ENCODE measurements around the gene USP32. TPM values are rescaled to one million over a fixed set of nuclear protein-coding genes. Genes with fewer than 3 reads are reported as not detected.
"Not testable (repeated sequence)": the region's sequence is repeated elsewhere in the genome, so short reads cannot be mapped to it uniquely, and the experiment has no call there.

USP32 gene
- total and polyA plus RNA-seq, 7 experiments from 2014 or later, result 6.6 to 58.1 (median 35.2) TPM

DNA sequence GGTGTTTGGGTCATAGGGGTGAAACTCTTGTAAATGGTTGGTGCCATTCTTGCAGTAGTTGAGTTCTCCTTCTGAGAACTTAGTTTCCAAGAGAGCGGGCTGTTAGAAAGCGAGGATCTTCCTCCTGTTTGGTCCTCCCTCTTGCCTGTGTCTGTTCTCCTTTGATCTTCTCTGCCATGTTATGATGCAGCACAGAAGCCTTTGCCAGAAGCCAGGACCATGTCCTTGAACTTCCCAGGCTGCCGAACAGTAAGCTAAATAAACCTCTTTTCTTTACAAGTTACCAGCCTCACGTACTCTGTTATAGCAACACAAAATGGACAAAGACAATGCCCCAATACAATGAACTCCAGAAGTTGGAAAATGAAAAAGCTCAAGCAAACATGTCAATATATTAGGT lies 201.9 kb downstream of the USP32 start:
- H3K27me3 ChIP-seq (ENCODE audit: control insufficient read depth in 2 of 2, insufficient read depth in 2 of 2, low read length in 2 of 2); intact Hi-C loops (cut with micrococcal nuclease); H3K4me3 Mint-ChIP-seq; ATAC-seq; H3K9me3 Mint-ChIP-seq; H3K4me3 ChIP-seq (ENCODE audit: low read length); H3K4me1 Mint-ChIP-seq; H3K4me1 ChIP-seq (ENCODE audit: control insufficient read depth in 2 of 2, insufficient read depth in 2 of 2, low read length in 2 of 2); CTCF ChIA-PET; H3K27me3 Mint-ChIP-seq; DNase-seq; H3K27ac ChIP-seq (ENCODE audit: low read depth, low read length); POLR2A ChIA-PET; H3K9me3 ChIP-seq (ENCODE audit: control insufficient read depth in 2 of 3, low read length in 3 of 3): not testable (repeated sequence)
- peak overlapping the region in 1 of 9 donors; percentile 31 for H3K27ac Mint-ChIP-seq
- H3K36me3 Mint-ChIP-seq, result peaks cover 12 to 64% (median 26%) of the 10 kb centered on the region in 5 donors
- H3K36me3 ChIP-seq (ENCODE audit: control insufficient read depth in 2 of 3, insufficient read depth in 3 of 3, low read length in 3 of 3), result peaks cover 4 to 39% (median 4%) of the 10 kb centered on the region in 3 experiments

DNA sequence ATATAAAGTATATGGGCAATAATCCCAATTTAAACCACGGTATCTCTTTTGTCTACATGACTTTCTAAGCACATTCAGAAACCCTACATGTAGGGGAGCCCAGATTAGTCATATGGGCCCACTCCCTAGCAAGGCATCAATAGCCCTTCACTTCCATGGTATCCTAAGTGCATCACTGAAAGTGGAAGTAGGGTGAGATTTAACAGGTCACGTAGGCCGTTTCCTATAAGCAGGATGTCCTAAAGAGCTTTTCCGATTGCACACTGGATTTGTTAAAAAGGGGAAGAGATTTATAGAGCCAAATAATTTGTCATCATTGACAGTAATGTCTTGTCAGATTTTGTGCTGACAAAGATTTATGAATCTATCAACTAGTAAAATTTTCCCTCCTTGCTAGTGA lies 203.2 kb downstream of the USP32 start:
- DNase-seq, result no peak
- Histone ChIP-seq H3K4me3 (ENCODE audit: low read length) (no peak overlapping the region), H3K36me3 (ENCODE audit: control insufficient read depth in 2 of 3, insufficient read depth in 3 of 3, low read length in 3 of 3) (peaks cover 3 to 43% (median 4%) of the 10 kb centered on the region in 3 experiments), H3K9me3 (ENCODE audit: control insufficient read depth in 2 of 3, low read length in 3 of 3) (no peaks in the 10 kb centered on the region), H3K27ac (ENCODE audit: low read depth, low read length) (no peak overlapping the region), H3K27me3 (ENCODE audit: control insufficient read depth in 2 of 2, insufficient read depth in 2 of 2, low read length in 2 of 2) (no peaks in the 10 kb centered on the region), H3K4me1 (ENCODE audit: control insufficient read depth in 2 of 2, insufficient read depth in 2 of 2, low read length in 2 of 2) (no peaks in the 10 kb centered on the region)
- Mint-ChIP-seq H3K4me3 (no peak overlapping the region), H3K36me3 (peaks cover 4 to 51% (median 21%) of the 10 kb centered on the region in 5 donors), H3K9me3 (no peaks in the 10 kb centered on the region), H3K27ac (peak overlapping the region in 1 of 9 donors; percentile 19), H3K4me1 (peaks cover 0 to 6% (median 0%) of the 10 kb centered on the region in 7 donors), H3K27me3 (no peaks in the 10 kb centered on the region)
- CTCF ChIA-PET, result no interaction called here
- POLR2A ChIA-PET, result no interaction called here
- intact Hi-C loops (cut with micrococcal nuclease), result no loop called here
- ATAC-seq, result no peak

DNA sequence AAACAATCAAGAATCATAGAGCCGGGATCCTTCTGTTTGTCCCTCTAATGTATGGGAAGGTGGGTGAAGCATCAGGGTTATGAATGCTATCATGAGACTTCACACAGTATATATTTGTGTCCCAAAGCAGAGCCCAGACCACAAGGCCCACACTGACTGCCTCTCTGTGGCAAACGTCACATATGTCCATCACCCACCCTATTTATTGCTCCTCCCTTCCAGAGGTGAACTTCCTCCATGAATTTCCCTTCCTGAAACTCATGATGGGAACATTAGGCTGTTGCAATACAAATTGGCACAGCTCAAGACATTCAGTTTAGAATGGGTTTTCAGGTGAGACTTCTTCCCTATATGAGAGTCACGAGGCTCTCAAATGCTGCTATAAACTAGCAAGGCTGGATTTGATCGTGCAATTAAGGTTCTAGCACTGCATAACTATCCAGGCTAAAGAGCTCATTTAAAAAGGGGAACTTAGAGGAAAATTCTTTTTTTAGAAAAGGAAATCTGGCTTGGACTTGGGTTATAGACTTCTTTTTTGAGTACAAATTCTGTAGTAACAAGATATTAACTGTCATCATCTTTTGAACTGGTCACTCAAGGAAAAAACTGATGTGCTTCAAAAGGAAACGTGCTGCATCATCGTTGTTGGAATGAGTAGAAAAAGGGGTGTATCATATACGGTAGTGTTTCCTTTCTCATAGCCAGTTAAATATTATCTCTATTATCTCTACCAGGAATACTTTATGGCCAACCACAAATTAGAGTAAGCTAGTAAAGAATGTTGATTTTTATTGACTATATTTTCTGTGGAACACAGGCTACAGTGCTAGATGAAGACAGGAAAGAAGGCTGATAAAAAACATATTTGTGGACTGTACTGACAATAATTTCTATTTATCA lies 204.8 kb downstream of the USP32 start:
- H3K27me3 Mint-ChIP-seq; H3K9me3 Mint-ChIP-seq; H3K4me3 Mint-ChIP-seq; H3K27ac ChIP-seq (ENCODE audit: low read depth, low read length); H3K4me1 Mint-ChIP-seq; H3K9me3 ChIP-seq (ENCODE audit: control insufficient read depth in 2 of 3, low read length in 3 of 3); H3K27me3 ChIP-seq (ENCODE audit: control insufficient read depth in 2 of 2, insufficient read depth in 2 of 2, low read length in 2 of 2); DNase-seq; ATAC-seq; H3K4me1 ChIP-seq (ENCODE audit: control insufficient read depth in 2 of 2, insufficient read depth in 2 of 2, low read length in 2 of 2); intact Hi-C loops (cut with micrococcal nuclease); CTCF ChIA-PET; H3K4me3 ChIP-seq (ENCODE audit: low read length): not testable (repeated sequence)
- POLR2A ChIA-PET, result interaction anchor here (0.6 kb wide), 1 partner anchor 41 kb away, joined by 4 read pairs; no protein-coding TSS in a partner anchor
- H3K36me3 ChIP-seq (ENCODE audit: control insufficient read depth in 2 of 3, insufficient read depth in 3 of 3, low read length in 3 of 3), result peaks cover 3 to 50% (median 4%) of the 10 kb centered on the region in 3 experiments
- Mint-ChIP-seq H3K27ac (peak overlapping the region in 4 of 9 donors; percentile 29 to 62 (median 46)), H3K36me3 (peaks cover 9 to 48% (median 16%) of the 10 kb centered on the region in 5 donors)

DNA sequence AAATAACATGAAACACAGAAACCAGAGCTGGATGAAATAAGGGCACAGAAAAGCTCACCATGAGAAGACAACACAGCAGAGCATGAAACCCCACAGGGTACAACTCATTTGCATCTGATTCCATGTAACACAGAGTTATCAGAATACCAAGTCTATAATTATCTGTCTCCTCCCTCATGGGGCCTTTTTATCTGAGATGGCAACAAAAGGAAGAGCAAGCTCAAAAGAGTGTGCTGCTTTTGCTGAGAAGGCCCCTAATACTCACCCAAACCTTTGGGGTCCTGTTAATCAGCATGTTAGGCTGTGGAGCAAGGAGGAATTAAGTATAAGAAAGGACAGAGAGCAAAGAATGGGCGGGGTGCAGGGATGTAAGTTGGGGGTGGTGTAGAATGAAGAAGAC lies 205.6 kb downstream of the USP32 start:
- POLR2A ChIA-PET; ATAC-seq; H3K4me3 Mint-ChIP-seq; CTCF ChIA-PET; DNase-seq; H3K27me3 ChIP-seq (ENCODE audit: control insufficient read depth in 2 of 2, insufficient read depth in 2 of 2, low read length in 2 of 2); H3K27me3 Mint-ChIP-seq; H3K4me1 ChIP-seq (ENCODE audit: control insufficient read depth in 2 of 2, insufficient read depth in 2 of 2, low read length in 2 of 2); intact Hi-C loops (cut with micrococcal nuclease); H3K4me3 ChIP-seq (ENCODE audit: low read length); H3K4me1 Mint-ChIP-seq; H3K27ac ChIP-seq (ENCODE audit: low read depth, low read length); H3K9me3 Mint-ChIP-seq; H3K9me3 ChIP-seq (ENCODE audit: control insufficient read depth in 2 of 3, low read length in 3 of 3): not testable (repeated sequence)
- H3K36me3 ChIP-seq (ENCODE audit: control insufficient read depth in 2 of 3, insufficient read depth in 3 of 3, low read length in 3 of 3), result peaks cover 3 to 47% (median 4%) of the 10 kb centered on the region in 3 experiments
- peaks cover 12 to 52% (median 21%) of the 10 kb centered on the region in 5 donors for H3K36me3 Mint-ChIP-seq
- peak overlapping the region in 6 of 9 donors; percentile 28 to 67 (median 46) for H3K27ac Mint-ChIP-seq

DNA sequence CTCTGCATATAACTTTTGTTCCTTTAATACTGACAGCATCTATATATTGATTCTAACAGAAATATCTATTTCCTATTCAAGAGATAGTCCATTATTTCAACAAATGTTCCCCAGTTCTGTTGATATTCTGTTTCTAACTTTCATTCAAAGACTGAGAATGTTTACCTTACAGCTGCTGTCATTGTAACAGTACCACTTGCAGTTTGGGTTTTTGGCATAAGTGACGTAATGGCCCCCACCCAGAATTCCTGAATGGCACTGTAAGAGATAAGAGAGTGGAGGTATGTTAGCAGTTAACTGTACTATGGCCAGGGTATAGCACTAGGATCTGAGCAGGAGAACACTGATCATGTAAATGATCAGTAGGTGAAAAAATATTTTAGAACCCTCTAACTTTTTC lies 211.6 kb downstream of the USP32 start:
- Mint-ChIP-seq H3K27ac (peak overlapping the region in 1 of 9 donors; percentile 31), H3K36me3 (peaks cover 4 to 44% (median 13%) of the 10 kb centered on the region in 5 donors)
- H3K4me1 Mint-ChIP-seq; H3K4me3 Mint-ChIP-seq; H3K4me3 ChIP-seq (ENCODE audit: low read length); intact Hi-C loops (cut with micrococcal nuclease); POLR2A ChIA-PET; H3K27me3 ChIP-seq (ENCODE audit: control insufficient read depth in 2 of 2, insufficient read depth in 2 of 2, low read length in 2 of 2); ATAC-seq; H3K9me3 ChIP-seq (ENCODE audit: control insufficient read depth in 2 of 3, low read length in 3 of 3); CTCF ChIA-PET; H3K27ac ChIP-seq (ENCODE audit: low read depth, low read length); H3K9me3 Mint-ChIP-seq; DNase-seq; H3K4me1 ChIP-seq (ENCODE audit: control insufficient read depth in 2 of 2, insufficient read depth in 2 of 2, low read length in 2 of 2); H3K27me3 Mint-ChIP-seq: not testable (repeated sequence)
- peaks cover 0 to 40% (median 0%) of the 10 kb centered on the region in 3 experiments for H3K36me3 ChIP-seq (ENCODE audit: control insufficient read depth in 2 of 3, insufficient read depth in 3 of 3, low read length in 3 of 3)

DNA sequence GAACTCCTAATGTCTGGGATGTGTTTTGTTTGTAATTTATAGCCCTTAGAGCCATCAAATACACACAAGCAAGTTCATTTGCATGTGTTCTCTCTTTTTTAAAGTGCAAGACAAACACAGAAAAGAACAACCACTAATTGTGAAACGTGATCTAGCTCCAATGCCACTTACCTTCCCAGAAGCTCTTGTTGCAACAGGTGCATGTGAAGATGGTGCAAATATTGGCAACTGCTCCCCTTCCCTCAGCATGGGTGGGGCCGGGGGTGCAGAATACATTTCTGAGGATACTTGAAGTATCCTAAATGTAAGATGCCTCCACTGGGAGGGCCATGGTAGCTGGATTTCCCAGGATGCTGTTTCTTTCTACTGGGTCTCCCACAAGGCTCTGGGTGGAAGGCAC lies 213.8 kb downstream of the USP32 start:
- H3K4me3 ChIP-seq (ENCODE audit: low read length); H3K4me3 Mint-ChIP-seq; H3K27me3 ChIP-seq (ENCODE audit: control insufficient read depth in 2 of 2, insufficient read depth in 2 of 2, low read length in 2 of 2); H3K4me1 ChIP-seq (ENCODE audit: control insufficient read depth in 2 of 2, insufficient read depth in 2 of 2, low read length in 2 of 2); POLR2A ChIA-PET; H3K27me3 Mint-ChIP-seq; H3K4me1 Mint-ChIP-seq; H3K9me3 ChIP-seq (ENCODE audit: control insufficient read depth in 2 of 3, low read length in 3 of 3); ATAC-seq; CTCF ChIA-PET; H3K27ac ChIP-seq (ENCODE audit: low read depth, low read length); intact Hi-C loops (cut with micrococcal nuclease); H3K9me3 Mint-ChIP-seq; DNase-seq: not testable (repeated sequence)
- H3K36me3 ChIP-seq (ENCODE audit: control insufficient read depth in 2 of 3, insufficient read depth in 3 of 3, low read length in 3 of 3), result peaks cover 0 to 28% (median 0%) of the 10 kb centered on the region in 3 experiments
- peak overlapping the region in 1 of 9 donors; percentile 38 for H3K27ac Mint-ChIP-seq
- H3K36me3 Mint-ChIP-seq, result peaks cover 4 to 39% (median 13%) of the 10 kb centered on the region in 5 donors

DNA sequence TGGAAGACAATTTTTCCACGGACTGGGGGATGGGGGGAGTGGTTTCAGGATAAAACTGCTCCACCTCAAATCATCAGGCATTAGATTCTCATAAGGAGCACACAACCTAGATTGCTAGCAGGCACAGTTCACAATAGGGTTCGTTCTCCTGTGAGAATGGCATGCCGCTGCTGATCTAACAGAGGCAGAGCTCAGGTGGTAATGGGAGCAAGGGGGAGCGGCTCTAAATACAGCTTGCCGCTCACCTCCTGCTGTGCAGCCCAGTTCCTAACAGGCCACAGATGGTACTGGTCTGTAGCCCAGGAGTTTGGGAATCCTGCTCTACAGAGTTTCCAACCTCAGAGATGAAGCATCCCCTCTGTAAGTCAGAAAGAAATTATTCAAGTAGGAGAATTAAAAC lies 215.2 kb downstream of the USP32 start:
- ATAC-seq; H3K4me3 ChIP-seq (ENCODE audit: low read length); intact Hi-C loops (cut with micrococcal nuclease); H3K4me1 Mint-ChIP-seq; DNase-seq; H3K27me3 Mint-ChIP-seq; H3K27ac ChIP-seq (ENCODE audit: low read depth, low read length); H3K4me3 Mint-ChIP-seq; H3K9me3 Mint-ChIP-seq; H3K9me3 ChIP-seq (ENCODE audit: control insufficient read depth in 2 of 3, low read length in 3 of 3); H3K4me1 ChIP-seq (ENCODE audit: control insufficient read depth in 2 of 2, insufficient read depth in 2 of 2, low read length in 2 of 2); H3K27me3 ChIP-seq (ENCODE audit: control insufficient read depth in 2 of 2, insufficient read depth in 2 of 2, low read length in 2 of 2); CTCF ChIA-PET; POLR2A ChIA-PET; H3K27ac Mint-ChIP-seq: not testable (repeated sequence)
- H3K36me3 ChIP-seq (ENCODE audit: control insufficient read depth in 2 of 3, insufficient read depth in 3 of 3, low read length in 3 of 3), result peaks cover 0 to 18% (median 0%) of the 10 kb centered on the region in 3 experiments
- H3K36me3 Mint-ChIP-seq, result peaks cover 4 to 34% (median 7%) of the 10 kb centered on the region in 5 donors
